Muscle layer of duodenum (tissue), 2 donors: Measurements from ENCODE around the gene PRKG1.

Experiments
- H3K27ac ChIP-seq: one replicate; pipeline ENCODE4 v1.7.0; 2013; ENCODE audit warnings: mild to moderate bottlenecking, low read length
- H3K27me3 ChIP-seq: one replicate; pipeline ENCODE4 v1.7.0; 2013; ENCODE audit warnings: low read depth, mild to moderate bottlenecking, control low read depth, low read length
- H3K36me3 ChIP-seq, 2 donors: one replicate each; pipeline ENCODE4 v1.7.0; 2013; ENCODE audit warnings: low read length in 2 of 2, control low read depth in 1 of 2, mild to moderate bottlenecking in 1 of 2; ENCODE audit not compliant: insufficient read depth in 2 of 2, control insufficient read depth in 1 of 2
- H3K4me1 ChIP-seq, 2 donors: one replicate each; pipeline ENCODE4 v1.7.0; 2013; ENCODE audit warnings: low read length in 2 of 2, mild to moderate bottlenecking in 2 of 2, control low read depth in 1 of 2, moderate library complexity in 1 of 2; ENCODE audit not compliant: insufficient read depth in 2 of 2, control insufficient read depth in 1 of 2
- H3K4me3 ChIP-seq, 2 donors: one replicate each; pipeline ENCODE4 v1.7.0; 2013; ENCODE audit warnings: low read length in 2 of 2, low read depth in 1 of 2, mild to moderate bottlenecking in 1 of 2
- H3K9me3 ChIP-seq, 2 donors: one replicate each; pipeline ENCODE4 v1.7.0; 2013; ENCODE audit warnings: low read length in 2 of 2, control low read depth in 1 of 2, mild to moderate bottlenecking in 1 of 2; ENCODE audit not compliant: control insufficient read depth in 1 of 2
- donor health status: healthy.

The PRKG1 gene

GRCh38 chr10:51074238-51075028, at the start of gene PRKG1:
Gene PRKG1 (plus strand): TSS chr10:51074487.
- H3K9me3 ChIP-seq = no peaks in the 10 kb centered on the region
- H3K27ac ChIP-seq = peak within 1 kb of the TSS; percentile 85
- no peaks in the 10 kb centered on the region for H3K36me3 ChIP-seq
- H3K27me3 ChIP-seq = peaks cover 5% of the 10 kb centered on the region
- peaks cover 0 to 9% of the 10 kb centered on the region in 2 donors for H3K4me1 ChIP-seq
- H3K4me3 ChIP-seq = peak within 1 kb of the TSS; percentile 77 to 79

- Histone ChIP-seq H3K27ac (no peak overlapping the region), H3K4me1 (peaks cover 0 to 7% of the 10 kb centered on the region in 2 donors), H3K27me3 (no peaks in the 10 kb centered on the region), H3K4me3 (no peak overlapping the region), H3K36me3 (no peaks in the 10 kb centered on the region), H3K9me3 (no peaks in the 10 kb centered on the region)
Measured at GRCh38 chr10:51028420-51028819, 45.9 kb upstream of the PRKG1 start.

- Histone ChIP-seq H3K27me3 (no peaks in the 10 kb centered on the region), H3K36me3 (no peaks in the 10 kb centered on the region), H3K4me3 (no peak overlapping the region), H3K4me1 (peaks cover 0 to 6% of the 10 kb centered on the region in 2 donors), H3K9me3 (no peaks in the 10 kb centered on the region), H3K27ac (no peak overlapping the region)
Measured at GRCh38 chr10:51029172-51029641, 45.1 kb upstream of the PRKG1 start.

- Histone ChIP-seq H3K27me3 (no peaks in the 10 kb centered on the region), H3K4me1 (peaks cover 0 to 6% of the 10 kb centered on the region in 2 donors), H3K36me3 (no peaks in the 10 kb centered on the region), H3K27ac (no peak overlapping the region), H3K4me3 (no peak overlapping the region), H3K9me3 (no peaks in the 10 kb centered on the region)
Measured at GRCh38 chr10:51030480-51030879, 43.8 kb upstream of the PRKG1 start.

GRCh38 chr10:51031950-51032349, 42.3 kb upstream of the PRKG1 start:
- H3K27me3 ChIP-seq = no peaks in the 10 kb centered on the region
- peaks cover 0 to 6% of the 10 kb centered on the region in 2 donors for H3K4me1 ChIP-seq
- H3K36me3 ChIP-seq = no peaks in the 10 kb centered on the region
- no peaks in the 10 kb centered on the region for H3K9me3 ChIP-seq
- no peak overlapping the region for H3K4me3 ChIP-seq
- H3K27ac ChIP-seq = no peak overlapping the region

GRCh38 chr10:51034769-51035168, 39.5 kb upstream of the PRKG1 start:
- H3K27me3 ChIP-seq = no peaks in the 10 kb centered on the region
- H3K4me3 ChIP-seq = no peak overlapping the region
- H3K36me3 ChIP-seq = no peaks in the 10 kb centered on the region
- H3K27ac ChIP-seq = no peak overlapping the region
- peaks cover 0 to 6% of the 10 kb centered on the region in 2 donors for H3K4me1 ChIP-seq
- no peaks in the 10 kb centered on the region for H3K9me3 ChIP-seq

GRCh38 chr10:51035344-51035743, 38.9 kb upstream of the PRKG1 start:
- Histone ChIP-seq H3K27me3 (no peaks in the 10 kb centered on the region), H3K36me3 (no peaks in the 10 kb centered on the region), H3K4me3 (no peak overlapping the region), H3K4me1 (peaks cover 0 to 6% of the 10 kb centered on the region in 2 donors), H3K9me3 (no peaks in the 10 kb centered on the region), H3K27ac (no peak overlapping the region)

- Histone ChIP-seq H3K27me3 (no peaks in the 10 kb centered on the region), H3K27ac (no peak overlapping the region), H3K36me3 (no peaks in the 10 kb centered on the region), H3K4me1 (no peaks in the 10 kb centered on the region), H3K9me3 (no peaks in the 10 kb centered on the region), H3K4me3 (no peak overlapping the region)
Measured at GRCh38 chr10:51045871-51046270, 28.4 kb upstream of the PRKG1 start.

GRCh38 chr10:51046654-51047053, 27.6 kb upstream of the PRKG1 start:
- no peaks in the 10 kb centered on the region for H3K4me1 ChIP-seq

GRCh38 chr10:51047857-51048256, 26.4 kb upstream of the PRKG1 start:
- H3K4me3 ChIP-seq = no peak overlapping the region
- H3K9me3 ChIP-seq = no peaks in the 10 kb centered on the region
- no peaks in the 10 kb centered on the region for H3K36me3 ChIP-seq
- H3K27ac ChIP-seq = no peak overlapping the region
- no peaks in the 10 kb centered on the region for H3K27me3 ChIP-seq
- H3K4me1 ChIP-seq = no peaks in the 10 kb centered on the region

More at GRCh38 chr10:51046654-51047053, 27.6 kb upstream of the PRKG1 start:
- Histone ChIP-seq H3K4me3 (no peak overlapping the region), H3K27ac (no peak overlapping the region), H3K27me3 (no peaks in the 10 kb centered on the region), H3K9me3 (no peaks in the 10 kb centered on the region), H3K36me3 (no peaks in the 10 kb centered on the region)

- no peak overlapping the region for H3K4me3 ChIP-seq
- no peaks in the 10 kb centered on the region for H3K4me1 ChIP-seq
- H3K27me3 ChIP-seq = no peaks in the 10 kb centered on the region
- H3K9me3 ChIP-seq = no peaks in the 10 kb centered on the region
- no peaks in the 10 kb centered on the region for H3K36me3 ChIP-seq
- H3K27ac ChIP-seq = no peak overlapping the region
Measured at GRCh38 chr10:51048792-51049191, 25.5 kb upstream of the PRKG1 start.

- Histone ChIP-seq H3K36me3 (no peaks in the 10 kb centered on the region), H3K9me3 (no peaks in the 10 kb centered on the region), H3K27me3 (no peaks in the 10 kb centered on the region), H3K27ac (no peak overlapping the region), H3K4me3 (no peak overlapping the region), H3K4me1 (peaks cover 0 to 2% of the 10 kb centered on the region in 2 donors)
Measured at GRCh38 chr10:51052163-51052562, 22.1 kb upstream of the PRKG1 start.
